Activated CD4-positive, alpha-beta T cell treated with anti-CD3 and anti-CD28 coated beads for 36 hours (primary cell): ENCODE measurements around the gene LRRC14B. TPM values are rescaled to one million over a fixed set of nuclear protein-coding genes. Genes with fewer than 3 reads are reported as not detected.

Source experiments
- ATAC-seq: fragments of 200-7000 bp; cut with Tn5 transposase; one replicate; pipeline ENCODE4 v1.10.0; 2021; ENCODE audit warnings: mild to moderate bottlenecking, moderate library complexity
- CTCF ChIA-PET: fragments of 350-600 bp; sonication (Branson Sonifier 250); formaldehyde crosslinking; loops from one replicate; lab custom pipeline; 2021; ENCODE audit warnings: antibody characterized with exemption; lab: Charles Lee
- POLR2A ChIA-PET: fragments of 350-600 bp; sonication (Branson Sonifier 250); formaldehyde crosslinking; loops from one replicate; lab custom pipeline; 2021; ENCODE audit warnings: antibody characterized with exemption, inconsistent platforms; lab: Charles Lee
- DNase-seq: peaks from one replicate; pipeline ENCODE4 v3.0.0-alpha.2; 2020
- H3K27ac Mint-ChIP-seq: one replicate; pipeline ENCODE4 v1.8.0; 2021; ENCODE audit warnings: mixed read lengths
- H3K27me3 Mint-ChIP-seq: one replicate; pipeline ENCODE4 v1.8.0; 2021; ENCODE audit warnings: mixed read lengths
- H3K36me3 Mint-ChIP-seq: one replicate; pipeline ENCODE4 v1.8.0; 2021; ENCODE audit warnings: low read depth, mixed read lengths
- H3K4me1 Mint-ChIP-seq: one replicate; pipeline ENCODE4 v1.8.0; 2021; ENCODE audit warnings: mixed read lengths
- H3K4me3 Mint-ChIP-seq: one replicate; pipeline ENCODE4 v1.8.0; 2021; ENCODE audit warnings: mild to moderate bottlenecking, moderate library complexity, mixed read lengths
- H3K9me3 Mint-ChIP-seq: one replicate; pipeline ENCODE4 v1.8.0; 2021; ENCODE audit warnings: low read depth, mixed read lengths
- intact Hi-C, 2 experiments: fragments of 100-400 bp; cut with DNase I in 1 of 2; cut with micrococcal nuclease in 1 of 2; formaldehyde crosslinking; loops; one replicate each; pipeline versions ENCODE4 v1.14.2 to v1.15.1; 2022 to 2024; cut with DNase I, micrococcal nuclease
- total RNA-seq, 2 experiments: library from RNA; stranded (reverse); gene quantifications; one replicate each; pipeline ENCODE4 v1.2.3, GENCODE V29; 2021

LRRC14B gene
- total RNA-seq, 2 experiments from 2014 or later = 0.11 TPM; not detected in 1

DNA sequence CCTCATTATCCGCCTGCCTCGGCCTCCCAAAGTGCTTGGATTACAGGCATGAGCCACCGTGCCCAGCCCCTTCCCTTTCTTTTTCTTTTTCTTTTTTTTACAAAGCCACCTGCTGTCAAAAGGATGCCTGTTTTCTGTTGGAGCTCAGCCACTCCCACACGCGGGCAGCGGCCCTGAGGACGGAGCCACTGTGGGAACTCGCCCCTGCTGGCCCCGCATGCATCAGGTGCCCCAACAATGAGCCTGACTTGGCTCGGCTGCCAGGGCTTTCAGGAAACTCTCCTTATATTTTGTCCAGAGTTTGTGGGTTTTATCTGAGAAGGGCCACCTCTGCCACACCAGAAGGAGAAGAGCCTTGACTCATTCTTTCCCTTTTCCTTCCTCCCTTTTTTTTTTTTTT is 37.1 kb upstream of the LRRC14B start:
- no peaks in the 10 kb centered on the region for H3K36me3 Mint-ChIP-seq
- ChIA-PET POLR2A (no interaction called here), CTCF (no interaction called here)
- ATAC-seq (no peak), DNase-seq (no peak)
- no peaks in the 10 kb centered on the region for H3K4me1 Mint-ChIP-seq
- no peaks in the 10 kb centered on the region for H3K9me3 Mint-ChIP-seq
- no peak overlapping the region for H3K27ac Mint-ChIP-seq
- no peaks in the 10 kb centered on the region for H3K27me3 Mint-ChIP-seq
- intact Hi-C loops = no loop called here
- no peak overlapping the region for H3K4me3 Mint-ChIP-seq

DNA sequence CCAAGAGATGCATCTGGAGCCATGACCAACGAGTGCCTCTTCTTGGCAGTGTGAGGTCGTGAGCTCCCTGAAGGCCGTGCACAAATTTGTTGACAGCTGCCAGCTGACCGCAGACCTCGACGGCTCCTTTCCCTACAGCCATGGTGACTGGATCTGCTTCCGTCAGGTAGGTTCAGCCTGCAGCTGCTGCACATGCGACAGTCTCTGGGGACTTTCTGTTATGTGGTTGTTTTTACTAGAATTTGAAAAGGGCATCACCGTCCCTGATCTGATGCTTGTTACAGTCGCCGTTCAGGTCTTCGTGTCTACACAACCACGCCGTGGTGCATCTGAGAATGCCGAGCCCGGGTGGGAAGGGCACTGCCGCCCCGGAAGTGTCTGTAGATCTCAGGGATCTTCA is 36.5 kb upstream of the LRRC14B start:
- POLR2A ChIA-PET = no interaction called here
- CTCF ChIA-PET = no interaction called here
- DNase-seq (no peak), ATAC-seq (no peak)
- intact Hi-C loops = no loop called here
- Mint-ChIP-seq H3K4me3 (no peak overlapping the region), H3K9me3 (no peaks in the 10 kb centered on the region), H3K27ac (no peak overlapping the region), H3K4me1 (no peaks in the 10 kb centered on the region), H3K36me3 (no peaks in the 10 kb centered on the region), H3K27me3 (no peaks in the 10 kb centered on the region)

DNA sequence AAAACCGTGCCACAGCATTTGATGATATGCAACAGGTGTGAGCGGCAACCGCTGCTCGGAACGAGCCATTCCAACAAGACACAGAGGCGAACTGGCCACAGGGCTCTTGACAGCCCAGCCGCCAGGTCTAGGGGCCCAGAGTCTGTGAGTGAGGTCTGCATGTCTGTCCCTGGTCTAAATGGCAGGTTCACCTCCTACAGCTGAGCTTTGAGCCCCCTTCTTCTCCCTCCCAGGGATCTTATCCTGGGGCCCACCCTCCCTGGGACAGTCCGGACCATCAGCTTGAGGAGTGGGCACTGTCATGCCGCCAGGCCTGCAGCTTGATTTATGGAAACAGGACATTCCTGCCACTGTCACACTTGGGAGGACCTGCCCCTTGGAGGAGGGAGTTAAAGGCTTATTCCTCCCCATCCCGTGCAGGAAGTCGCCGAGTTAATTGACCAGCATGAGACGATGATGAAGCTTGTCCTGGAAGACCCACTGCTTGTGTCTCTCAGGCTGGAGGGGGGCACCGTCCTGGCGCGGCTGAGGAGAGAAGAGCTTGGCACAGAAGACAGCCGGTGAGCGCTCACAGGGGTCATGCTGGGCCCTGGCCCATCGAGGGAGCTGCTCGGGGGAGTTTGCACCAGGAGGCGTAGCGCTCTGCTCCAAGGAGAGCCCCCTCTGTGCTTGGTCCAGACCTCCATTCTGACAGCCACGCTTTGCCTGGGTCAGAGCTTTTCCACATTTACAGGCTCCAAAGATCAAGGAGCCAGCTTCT is 35.5 kb upstream of the LRRC14B start:
- CTCF ChIA-PET = no interaction called here
- no peaks in the 10 kb centered on the region for H3K36me3 Mint-ChIP-seq
- no peaks in the 10 kb centered on the region for H3K9me3 Mint-ChIP-seq
- H3K27ac Mint-ChIP-seq = no peak overlapping the region
- POLR2A ChIA-PET = no interaction called here
- H3K27me3 Mint-ChIP-seq = peaks cover 3% of the 10 kb centered on the region
- intact Hi-C loops = no loop called here
- no peak for ATAC-seq
- no peak for DNase-seq
- no peak overlapping the region for H3K4me3 Mint-ChIP-seq
- H3K4me1 Mint-ChIP-seq = no peaks in the 10 kb centered on the region

DNA sequence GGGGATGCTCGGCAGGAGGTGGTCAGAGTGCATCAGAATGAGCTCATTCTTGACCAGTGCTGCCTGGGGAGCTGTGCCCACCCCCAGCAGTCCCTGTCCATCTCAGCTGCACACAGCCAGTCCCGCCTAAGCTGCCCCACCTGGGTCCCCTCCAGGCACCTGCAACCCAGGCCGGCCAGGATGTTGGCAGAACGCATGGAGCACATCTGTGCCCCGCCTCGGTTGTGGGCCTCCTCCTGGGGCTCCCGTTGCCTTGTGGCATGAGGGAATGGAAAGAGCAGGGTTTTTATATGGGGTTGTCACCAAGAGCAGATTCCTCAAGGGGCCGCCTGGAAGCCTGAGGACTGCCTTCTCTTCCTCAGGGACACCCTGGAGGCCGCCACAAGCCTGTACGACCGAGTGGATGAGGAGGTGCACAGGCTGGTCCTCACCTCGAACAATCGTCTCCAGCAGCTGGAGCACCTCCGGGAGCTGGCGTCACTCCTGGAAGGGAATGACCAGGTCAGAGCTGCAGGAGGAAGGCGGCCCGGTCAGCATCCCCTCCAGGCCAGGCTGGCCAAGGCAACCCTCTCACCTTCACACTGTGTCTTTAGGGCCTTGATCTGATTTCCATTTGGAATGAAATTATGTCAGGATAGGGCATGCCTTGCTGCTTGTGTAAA is 34.8 kb upstream of the LRRC14B start:
- no peak overlapping the region for H3K4me3 Mint-ChIP-seq
- H3K4me1 Mint-ChIP-seq = no peaks in the 10 kb centered on the region
- ChIA-PET POLR2A (no interaction called here), CTCF (no interaction called here)
- H3K9me3 Mint-ChIP-seq = no peaks in the 10 kb centered on the region
- H3K36me3 Mint-ChIP-seq = no peaks in the 10 kb centered on the region
- H3K27me3 Mint-ChIP-seq = peaks cover 4% of the 10 kb centered on the region
- H3K27ac Mint-ChIP-seq = no peak overlapping the region
- no peak for DNase-seq
- intact Hi-C loops = no loop called here
- no peak for ATAC-seq

DNA sequence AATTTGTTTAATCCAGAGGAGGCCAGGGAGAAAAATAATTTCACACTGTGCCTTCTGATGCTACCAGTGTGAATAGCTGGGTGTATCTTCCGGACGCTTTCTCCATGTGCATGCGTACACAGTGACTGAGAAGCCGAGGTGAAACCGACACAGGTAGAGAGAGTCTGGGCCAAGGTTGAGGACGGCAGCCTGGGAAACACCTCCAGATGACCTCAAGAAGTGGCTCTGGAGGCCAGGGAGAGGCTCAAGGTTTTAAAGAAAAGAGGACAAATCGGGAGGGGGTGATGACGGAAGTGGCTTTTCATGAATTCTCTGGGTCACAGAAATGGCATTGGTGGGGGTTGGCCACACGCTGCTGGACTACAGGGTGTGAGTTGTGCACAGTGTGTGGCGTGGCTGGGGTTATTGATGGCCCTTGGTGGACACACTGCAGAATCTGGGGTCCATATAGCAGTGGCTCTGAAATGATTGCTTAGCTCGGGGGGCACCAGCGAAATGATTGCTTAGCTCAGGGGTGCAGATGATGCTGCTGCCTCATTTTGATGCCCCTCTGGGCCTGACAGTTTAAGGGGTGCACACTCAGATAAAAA is 34.1 kb upstream of the LRRC14B start:
- Mint-ChIP-seq H3K36me3 (no peaks in the 10 kb centered on the region), H3K4me3 (no peak overlapping the region), H3K27me3 (peaks cover 4% of the 10 kb centered on the region), H3K4me1 (no peaks in the 10 kb centered on the region), H3K27ac (no peak overlapping the region), H3K9me3 (no peaks in the 10 kb centered on the region)
- CTCF ChIA-PET = no interaction called here
- intact Hi-C loops = no loop called here
- no peak for DNase-seq
- ATAC-seq = no peak
- POLR2A ChIA-PET = no interaction called here

DNA sequence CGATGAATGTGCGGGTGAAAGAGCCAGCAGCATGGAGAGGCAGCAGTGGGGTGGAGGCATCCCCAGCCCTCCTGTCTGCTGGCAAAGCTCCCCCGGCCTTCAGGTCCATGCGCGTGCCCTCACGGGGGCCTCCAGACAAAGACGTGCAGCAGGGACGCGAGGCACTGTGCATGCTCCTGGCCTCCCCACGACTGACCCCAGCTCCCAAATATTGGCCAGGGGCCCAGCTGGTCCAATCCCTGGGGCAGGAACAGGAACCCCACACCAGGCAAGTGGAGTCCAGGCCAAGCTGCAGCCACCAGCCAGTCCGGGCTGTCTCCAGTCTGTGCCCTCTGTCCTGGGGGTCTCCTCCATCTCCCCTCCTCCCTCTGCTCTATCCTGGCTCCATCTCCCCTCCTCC is 33.5 kb upstream of the LRRC14B start:
- intact Hi-C loops = no loop called here
- Mint-ChIP-seq H3K4me1 (no peaks in the 10 kb centered on the region), H3K9me3 (no peaks in the 10 kb centered on the region), H3K27me3 (peaks cover 4% of the 10 kb centered on the region), H3K27ac (no peak overlapping the region), H3K4me3 (no peak overlapping the region), H3K36me3 (no peaks in the 10 kb centered on the region)
- CTCF ChIA-PET = no interaction called here
- DNase-seq (no peak), ATAC-seq (no peak)
- POLR2A ChIA-PET = no interaction called here

DNA sequence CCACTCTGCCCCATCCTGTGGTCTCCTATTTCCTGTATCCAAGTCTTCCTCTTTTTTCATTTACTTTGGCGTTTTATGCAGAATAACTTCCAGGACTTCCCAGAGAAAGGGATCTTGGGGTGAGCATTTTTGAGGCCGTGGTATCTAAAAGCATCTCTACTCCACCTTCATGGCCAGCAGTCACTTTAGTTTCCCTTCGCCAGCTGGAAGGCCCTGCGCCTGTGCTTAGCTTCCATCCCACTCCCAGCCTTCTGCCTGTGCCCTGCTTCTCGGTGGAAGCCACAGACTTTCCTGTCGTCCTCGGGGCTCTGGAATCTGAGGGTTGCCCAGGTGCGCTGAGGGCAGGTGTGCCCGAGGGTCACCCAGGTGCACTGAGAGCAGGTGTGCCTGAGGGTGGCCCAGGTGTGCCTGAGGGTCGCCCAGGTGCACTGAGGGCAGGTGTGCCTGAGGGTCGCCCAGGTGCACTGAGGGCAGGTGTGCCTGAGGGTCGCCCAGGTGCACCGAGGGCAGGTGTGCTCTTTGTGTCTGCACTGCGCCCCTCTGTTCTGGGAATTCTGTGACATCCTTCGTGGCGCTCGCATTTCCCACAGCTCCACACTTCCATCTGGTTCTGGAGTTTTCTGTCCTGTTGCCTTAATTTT is 32.4 kb upstream of the LRRC14B start:
- DNase-seq (no peak), ATAC-seq (no peak)
- no peak overlapping the region for H3K27ac Mint-ChIP-seq
- H3K27me3 Mint-ChIP-seq = peaks cover 4% of the 10 kb centered on the region
- H3K36me3 Mint-ChIP-seq = no peaks in the 10 kb centered on the region
- H3K9me3 Mint-ChIP-seq = no peaks in the 10 kb centered on the region
- ChIA-PET POLR2A (no interaction called here), CTCF (no interaction called here)
- intact Hi-C loops = no loop called here
- no peak overlapping the region for H3K4me3 Mint-ChIP-seq
- H3K4me1 Mint-ChIP-seq = no peaks in the 10 kb centered on the region

DNA sequence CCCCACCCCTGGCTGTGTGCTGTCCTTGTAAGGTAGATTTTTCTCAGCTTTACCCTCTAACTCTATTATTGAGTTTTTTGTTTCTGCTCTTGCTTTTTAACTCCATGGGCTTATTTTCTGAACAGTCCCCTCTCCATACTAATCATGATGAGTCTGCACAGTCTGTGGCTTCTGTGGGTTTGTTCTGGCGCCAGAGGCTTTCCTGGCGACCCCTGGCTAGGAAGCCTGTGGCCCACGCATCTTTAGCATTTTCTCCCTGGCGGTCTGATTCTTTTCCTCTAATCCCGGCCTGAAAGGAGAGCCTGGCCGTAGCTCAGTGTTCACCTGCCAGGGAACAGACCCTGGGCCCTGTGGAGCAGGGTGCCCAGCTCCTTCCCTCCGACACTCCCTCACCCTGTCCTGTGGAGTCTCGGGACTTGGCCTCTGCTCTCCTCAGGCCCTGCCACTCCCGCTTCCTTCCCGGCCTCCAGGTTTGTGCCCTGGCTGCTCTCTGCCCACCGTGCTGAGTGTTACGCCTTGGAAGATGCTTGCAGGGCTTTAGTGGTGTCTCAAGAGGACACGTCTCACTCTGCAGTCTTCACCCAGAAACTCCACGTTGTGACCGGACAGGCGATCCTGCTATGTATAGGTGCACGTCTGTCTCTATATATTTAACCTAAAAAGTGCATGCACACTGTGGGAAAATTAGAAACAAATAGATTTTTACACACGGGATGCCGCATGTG is 31.7 kb upstream of the LRRC14B start:
- DNase-seq = no peak

DNA sequence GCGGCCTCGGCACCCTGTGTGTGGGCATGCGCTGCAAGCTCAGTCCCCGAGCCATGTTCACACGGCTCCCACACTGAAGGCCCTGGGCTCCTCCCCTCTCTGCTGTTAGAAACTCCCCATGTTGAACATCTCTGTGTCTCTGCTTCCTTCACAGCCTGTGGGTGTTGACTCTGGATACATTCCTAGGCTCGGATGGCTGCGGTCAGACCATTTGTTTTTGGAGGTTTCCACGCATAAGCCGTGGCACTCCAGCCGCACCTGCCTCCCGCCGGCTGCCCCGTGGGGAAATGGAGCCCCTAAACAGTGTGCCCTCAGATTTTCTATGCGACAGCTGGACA is 31.2 kb upstream of the LRRC14B start:
- ChIA-PET POLR2A (no interaction called here), CTCF (no interaction called here)
- DNase-seq (no peak), ATAC-seq (no peak)
- Mint-ChIP-seq H3K4me3 (no peak overlapping the region), H3K36me3 (no peaks in the 10 kb centered on the region), H3K4me1 (no peaks in the 10 kb centered on the region), H3K27ac (no peak overlapping the region), H3K9me3 (no peaks in the 10 kb centered on the region), H3K27me3 (peaks cover 4% of the 10 kb centered on the region)
- intact Hi-C loops = no loop called here

More for the DNA sequence above, 31.7 kb upstream of the LRRC14B start:
- ATAC-seq = no peak
- CTCF ChIA-PET = no interaction called here
- peaks cover 4% of the 10 kb centered on the region for H3K27me3 Mint-ChIP-seq
- POLR2A ChIA-PET = no interaction called here
- H3K36me3 Mint-ChIP-seq = no peaks in the 10 kb centered on the region
- H3K9me3 Mint-ChIP-seq = no peaks in the 10 kb centered on the region
- intact Hi-C loops = no loop called here
- no peak overlapping the region for H3K4me3 Mint-ChIP-seq
- H3K27ac Mint-ChIP-seq = no peak overlapping the region
- H3K4me1 Mint-ChIP-seq = no peaks in the 10 kb centered on the region

DNA sequence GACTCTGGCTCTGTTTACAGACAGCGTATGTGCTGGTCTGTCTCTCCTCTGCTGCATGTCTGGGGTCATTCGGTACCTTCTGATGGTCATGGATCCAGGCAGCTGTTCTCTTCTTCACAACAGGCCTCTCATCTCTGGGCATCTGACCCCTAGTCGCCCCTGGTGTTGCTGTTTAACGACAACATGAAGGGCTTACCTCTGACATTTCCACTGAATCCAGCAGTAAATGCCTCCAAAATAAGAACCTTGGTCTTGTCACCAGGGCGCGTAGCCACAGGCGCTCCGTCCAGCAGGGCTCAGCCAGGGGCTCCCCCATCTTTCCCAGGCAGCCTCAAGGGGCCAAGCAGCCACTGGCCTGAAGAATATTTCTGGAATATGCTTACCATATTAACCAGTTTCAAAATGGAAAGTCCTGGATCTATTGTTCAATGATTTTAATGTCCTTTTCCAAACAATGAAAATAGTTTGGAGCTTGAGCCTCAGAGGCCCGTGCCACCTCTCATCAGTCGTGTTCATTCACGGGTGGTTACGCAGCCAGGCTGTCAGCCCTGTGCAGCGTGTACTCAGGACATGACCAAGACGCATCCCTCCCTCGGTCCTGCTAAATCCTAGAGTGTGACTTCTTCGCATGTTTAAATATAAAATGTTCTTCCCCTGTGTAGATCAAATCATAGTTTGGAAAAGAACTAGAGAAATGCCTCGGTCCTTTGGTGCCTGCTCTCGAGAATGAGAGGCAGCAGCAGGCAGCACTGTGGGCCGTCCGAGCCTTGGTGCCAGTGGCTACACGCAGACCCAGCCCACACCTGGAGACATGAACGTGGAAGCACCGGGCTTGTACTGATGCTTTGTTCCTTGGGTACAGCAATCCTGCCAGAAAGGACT is 30.1 kb upstream of the LRRC14B start:
- POLR2A ChIA-PET = no interaction called here
- Mint-ChIP-seq H3K9me3 (no peaks in the 10 kb centered on the region), H3K36me3 (no peaks in the 10 kb centered on the region)

DNA sequence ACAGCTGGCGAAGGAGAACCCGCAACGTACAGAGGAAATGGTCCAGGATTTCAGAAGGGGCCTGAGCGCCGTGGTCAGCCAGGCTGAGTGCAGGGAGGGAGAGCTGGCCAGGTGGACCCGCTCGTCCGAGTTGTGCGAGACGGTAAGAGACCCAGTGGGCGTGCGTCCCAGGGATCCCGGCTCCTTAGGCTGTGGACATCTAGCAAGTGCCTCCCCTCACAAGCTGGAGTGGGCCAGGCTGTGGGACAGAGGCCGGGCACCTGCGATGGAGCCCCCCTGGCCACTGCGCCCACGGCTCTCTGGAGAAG is 29.5 kb upstream of the LRRC14B start:
- ATAC-seq (no peak), DNase-seq (no peak)
- no peak overlapping the region for H3K4me3 Mint-ChIP-seq
- intact Hi-C loops = no loop called here
- H3K36me3 Mint-ChIP-seq = no peaks in the 10 kb centered on the region
- POLR2A ChIA-PET = no interaction called here
- CTCF ChIA-PET = no interaction called here
- peaks cover 4% of the 10 kb centered on the region for H3K27me3 Mint-ChIP-seq
- no peaks in the 10 kb centered on the region for H3K9me3 Mint-ChIP-seq
- H3K27ac Mint-ChIP-seq = no peak overlapping the region
- H3K4me1 Mint-ChIP-seq = no peaks in the 10 kb centered on the region

More for the DNA sequence above, 30.1 kb upstream of the LRRC14B start:
- H3K27ac Mint-ChIP-seq = no peak overlapping the region
- CTCF ChIA-PET = no interaction called here
- no peak overlapping the region for H3K4me3 Mint-ChIP-seq
- DNase-seq (no peak), ATAC-seq (no peak)
- intact Hi-C loops = no loop called here
- H3K27me3 Mint-ChIP-seq = peaks cover 4% of the 10 kb centered on the region
- H3K4me1 Mint-ChIP-seq = no peaks in the 10 kb centered on the region
